ENCODE data around the gene APOB.

APOB gene

DNA sequence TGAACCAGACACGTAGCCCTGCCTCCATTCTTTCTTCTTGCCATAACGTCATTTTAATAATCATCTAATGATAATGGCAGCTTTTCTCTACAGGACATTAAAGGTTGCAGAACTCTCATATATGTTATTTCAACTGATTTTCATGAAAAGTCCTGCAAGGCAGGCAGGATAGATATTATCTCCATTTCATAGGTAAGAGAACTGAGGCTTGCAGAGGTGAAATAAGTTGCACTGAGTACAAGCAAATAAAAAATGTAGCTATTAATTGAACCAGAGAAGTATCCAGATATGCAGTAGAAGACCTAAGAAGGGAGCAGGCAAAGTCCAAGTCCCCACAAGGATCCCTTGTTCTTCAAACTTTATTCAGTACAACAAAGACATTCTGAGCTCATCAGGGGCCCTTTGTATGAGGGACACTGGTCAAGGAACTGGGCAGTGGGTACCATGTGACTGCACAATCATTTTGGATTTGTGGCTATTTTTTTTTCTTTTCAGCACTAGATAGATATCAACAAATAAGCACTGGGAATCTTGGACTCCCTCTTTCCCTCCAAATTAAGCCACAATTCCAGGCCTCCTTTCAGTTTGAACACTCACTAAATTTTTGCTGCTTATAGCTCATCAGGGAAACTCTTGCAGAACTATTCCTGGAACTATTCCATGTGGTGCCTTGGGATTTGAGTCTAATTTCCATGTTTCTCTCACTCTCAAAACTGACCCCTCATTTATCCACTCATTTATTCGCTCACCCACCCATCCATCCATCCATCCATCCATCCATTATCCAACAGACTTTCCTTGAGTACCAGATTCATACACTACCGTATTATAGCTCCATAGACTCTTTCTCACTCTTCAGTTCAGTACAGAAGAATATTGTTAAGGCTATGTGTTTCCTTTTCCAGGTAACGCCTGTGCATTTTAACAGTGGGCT, 44.6 kb downstream of the APOB start:
- DNase-seq (ENCODE audit: low read depth), result no peak
- no peak overlapping the region for H3K4me3 ChIP-seq (ENCODE audit: low read depth, low read length)
- TF ChIP-seq, protein P1, sequence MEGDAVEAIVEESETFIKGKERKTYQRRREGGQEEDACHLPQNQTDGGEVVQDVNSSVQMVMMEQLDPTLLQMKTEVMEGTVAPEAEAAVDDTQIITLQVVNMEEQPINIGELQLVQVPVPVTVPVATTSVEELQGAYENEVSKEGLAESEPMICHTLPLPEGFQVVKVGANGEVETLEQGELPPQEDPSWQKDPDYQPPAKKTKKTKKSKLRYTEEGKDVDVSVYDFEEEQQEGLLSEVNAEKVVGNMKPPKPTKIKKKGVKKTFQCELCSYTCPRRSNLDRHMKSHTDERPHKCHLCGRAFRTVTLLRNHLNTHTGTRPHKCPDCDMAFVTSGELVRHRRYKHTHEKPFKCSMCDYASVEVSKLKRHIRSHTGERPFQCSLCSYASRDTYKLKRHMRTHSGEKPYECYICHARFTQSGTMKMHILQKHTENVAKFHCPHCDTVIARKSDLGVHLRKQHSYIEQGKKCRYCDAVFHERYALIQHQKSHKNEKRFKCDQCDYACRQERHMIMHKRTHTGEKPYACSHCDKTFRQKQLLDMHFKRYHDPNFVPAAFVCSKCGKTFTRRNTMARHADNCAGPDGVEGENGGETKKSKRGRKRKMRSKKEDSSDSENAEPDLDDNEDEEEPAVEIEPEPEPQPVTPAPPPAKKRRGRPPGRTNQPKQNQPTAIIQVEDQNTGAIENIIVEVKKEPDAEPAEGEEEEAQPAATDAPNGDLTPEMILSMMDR (IDR thresholded peaks at IDR 0.05; ENCODE audit: low read depth, low read length, missing control alignments), result no peak
- in situ Hi-C loops (cut with HindIII; ENCODE audit: low sequenced_read_pairs), result no loop called here

DNA sequence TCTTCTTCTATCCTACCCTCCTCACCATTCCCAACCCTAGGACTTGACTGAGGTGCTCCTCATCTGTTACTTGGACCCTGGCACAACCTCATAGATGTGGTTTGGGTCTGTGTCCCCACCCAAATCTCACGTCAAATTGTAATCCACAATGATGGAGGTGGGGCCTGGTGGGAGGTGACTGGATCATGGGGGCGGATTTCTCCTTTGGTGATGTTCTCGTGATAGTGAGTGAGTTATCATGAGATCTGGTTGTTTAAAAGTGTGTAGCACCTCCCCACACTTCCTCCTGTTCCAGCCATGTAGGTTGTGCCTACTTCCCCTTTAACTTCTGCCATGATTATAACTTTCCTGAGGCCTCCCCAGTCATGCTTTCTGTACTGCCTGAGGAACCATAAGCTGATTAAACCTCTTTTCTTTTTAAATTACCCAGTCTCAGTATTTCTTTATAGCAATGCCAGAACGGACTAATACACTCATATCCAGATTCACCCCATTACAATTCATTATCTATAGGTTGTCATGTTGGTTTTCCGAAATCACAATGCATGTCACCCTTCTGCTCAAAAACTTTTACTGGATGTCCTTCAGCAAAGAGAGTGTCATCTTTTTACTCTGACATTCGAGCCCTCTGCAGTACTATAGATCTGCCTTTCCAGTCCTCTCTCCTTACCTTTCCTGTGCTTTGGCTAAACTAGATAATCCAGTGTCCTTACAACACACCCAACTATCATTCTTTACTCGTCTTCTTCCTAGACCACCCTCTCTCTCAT, 45.7 kb downstream of the APOB start:
- no peak overlapping the region for H3K4me3 ChIP-seq (ENCODE audit: low read depth, low read length)
- TF ChIP-seq, protein P1 (IDR thresholded peaks at IDR 0.05; ENCODE audit: low read depth, low read length, missing control alignments), result no peak
- in situ Hi-C loops (cut with HindIII; ENCODE audit: low sequenced_read_pairs), result no loop called here
- DNase-seq (ENCODE audit: low read depth), result no peak

DNA sequence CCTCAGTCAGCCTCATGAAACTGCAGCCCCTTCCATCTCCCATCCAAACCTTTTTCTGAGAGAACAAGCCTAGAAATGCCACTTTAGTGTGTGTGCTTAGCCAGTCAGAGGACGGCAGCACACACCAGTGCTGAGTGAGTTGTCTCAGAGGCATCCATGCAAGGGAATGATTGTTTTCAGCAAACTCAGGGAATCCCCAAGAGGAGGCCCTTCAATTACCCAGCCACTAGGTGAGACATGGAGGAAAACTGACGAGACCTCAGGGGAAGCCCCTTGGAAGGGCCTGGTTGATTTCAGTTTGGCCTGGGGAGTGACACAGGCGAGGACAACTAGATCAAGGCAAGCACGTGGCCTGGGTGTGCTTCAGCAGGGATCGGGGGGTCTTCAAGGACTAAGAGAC, 49.7 kb downstream of the APOB start:
- TF ChIP-seq, protein P1 (IDR thresholded peaks at IDR 0.05; ENCODE audit: low read depth, low read length, missing control alignments), result no peak
- no peak for DNase-seq (ENCODE audit: low read depth)
- in situ Hi-C loops (cut with HindIII; ENCODE audit: low sequenced_read_pairs), result no loop called here
- H3K4me3 ChIP-seq (ENCODE audit: low read depth, low read length), result no peak overlapping the region

DNA sequence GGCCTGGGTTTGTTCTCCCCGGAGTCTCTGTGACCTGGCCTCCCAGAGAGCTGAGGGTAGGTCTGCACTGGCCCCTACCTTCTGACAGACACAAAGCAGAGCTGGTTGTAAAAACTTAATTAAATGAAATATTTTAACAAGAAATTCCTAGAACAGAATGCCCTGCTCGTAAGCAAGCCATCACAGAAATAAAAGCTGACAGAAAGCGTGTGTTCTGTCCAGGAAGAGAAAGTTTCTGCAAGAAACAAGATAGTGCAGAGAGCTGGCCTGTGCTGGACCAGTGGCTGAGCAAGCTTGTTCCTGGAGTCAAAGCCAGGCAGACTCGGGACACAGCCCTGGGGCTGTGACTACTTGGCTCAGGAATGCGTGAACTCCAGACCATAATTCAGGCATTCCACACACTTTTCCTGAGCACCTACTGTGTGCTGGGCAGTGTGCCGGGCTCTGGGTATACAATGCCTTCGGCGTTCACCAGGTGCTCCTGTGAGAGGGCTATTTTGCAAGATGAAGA, 51.6 kb downstream of the APOB start:
- in situ Hi-C loops (cut with HindIII; ENCODE audit: low sequenced_read_pairs), result no loop called here
- DNase-seq (ENCODE audit: low read depth), result no peak
- TF ChIP-seq, protein P1 (IDR thresholded peaks at IDR 0.05; ENCODE audit: low read depth, low read length, missing control alignments), result no peak
- H3K4me3 ChIP-seq (ENCODE audit: low read depth, low read length), result no peak overlapping the region

DNA sequence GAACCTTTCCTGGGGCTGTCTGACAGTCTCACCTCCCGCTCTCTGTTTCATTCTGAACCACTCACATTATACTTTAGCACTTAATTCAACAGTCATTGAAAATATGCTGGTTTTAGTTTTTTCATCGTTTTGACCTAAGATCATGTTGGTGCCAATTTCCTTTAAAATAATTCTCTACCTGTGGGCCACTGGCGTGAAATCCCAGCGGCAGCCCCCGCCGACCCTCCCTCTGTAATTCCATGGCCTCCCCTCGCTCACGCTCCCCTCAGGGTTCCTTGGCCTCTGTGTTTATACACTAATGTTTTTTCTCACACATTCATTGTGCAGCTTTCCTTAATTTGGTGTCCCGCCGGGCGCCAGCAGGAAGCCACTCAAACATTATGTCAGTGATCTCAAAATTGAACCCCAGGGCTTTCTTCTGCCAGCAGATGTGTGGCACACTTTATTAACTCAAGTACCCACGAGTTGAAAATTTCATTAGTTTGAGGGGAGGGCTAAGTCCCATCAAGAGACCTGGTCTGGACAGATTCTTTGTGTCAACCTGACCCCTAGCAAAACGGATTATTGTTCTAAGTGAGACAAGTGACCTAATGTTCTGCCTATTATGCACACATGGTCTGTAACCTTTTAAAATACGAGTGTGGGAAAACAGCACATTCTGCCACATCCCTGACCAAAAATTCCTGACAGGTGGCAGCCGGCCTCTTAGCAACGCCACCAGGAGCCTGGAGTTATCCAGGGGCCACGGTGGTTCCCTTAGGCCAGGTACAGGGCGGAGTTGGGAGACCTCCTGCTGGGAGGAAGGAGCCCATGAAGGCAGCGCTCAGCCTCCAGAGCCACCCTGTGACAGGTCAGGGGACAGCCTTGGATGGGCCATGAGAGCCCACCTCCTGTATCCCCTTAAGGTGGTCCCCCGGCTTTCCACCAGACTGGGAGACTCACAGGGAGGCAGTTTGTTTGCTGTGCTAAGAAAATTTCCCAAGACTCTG, 53.1 kb downstream of the APOB start:
- DNase-seq (ENCODE audit: low read depth), result no peak
- TF ChIP-seq, protein P1 (IDR thresholded peaks at IDR 0.05; ENCODE audit: low read depth, low read length, missing control alignments), result no peak
- H3K4me3 ChIP-seq (ENCODE audit: low read depth, low read length), result no peak overlapping the region
- in situ Hi-C loops (cut with HindIII; ENCODE audit: low sequenced_read_pairs), result no loop called here
